Activated effector memory CD4-positive, alpha-beta T cell treated with Interleukin-2 at 50 U/mL for 16 hours (primary cell): ENCODE data around the gene DESI2.
"Not testable (repeated sequence)": the region's sequence is repeated elsewhere in the genome, so short reads cannot be mapped to it uniquely, and the experiment has no call there.

Experiments
- DNase-seq: peaks from one replicate; pipeline ENCODE4 v3.0.0-alpha.2; 2020

The DESI2 gene

GRCh38 chr1:244709076-244709475, 56.1 kb downstream of the DESI2 start:
- no peak for DNase-seq

- no peak for DNase-seq
Measured at GRCh38 chr1:244709476-244710368, 56.8 kb downstream of the DESI2 start.

GRCh38 chr1:244710474-244711062, 57.6 kb downstream of the DESI2 start:
- no peak for DNase-seq

GRCh38 chr1:244712669-244713068, 59.7 kb downstream of the DESI2 start:
- DNase-seq, result no peak

- no peak for DNase-seq
Measured at GRCh38 chr1:244713332-244713731, 60.4 kb downstream of the DESI2 start.

- no peak for DNase-seq
Measured at GRCh38 chr1:244727871-244728474, 75.0 kb downstream of the DESI2 start.

- DNase-seq, result no peak
Measured at GRCh38 chr1:244730153-244730933, 77.4 kb downstream of the DESI2 start.

- no peak for DNase-seq
Measured at GRCh38 chr1:244730934-244731434, 78.1 kb downstream of the DESI2 start.

GRCh38 chr1:244731651-244732050, 78.7 kb downstream of the DESI2 start:
- no peak for DNase-seq

- no peak for DNase-seq
Measured at GRCh38 chr1:244732851-244733450, 80.0 kb downstream of the DESI2 start.

GRCh38 chr1:244735404-244735803, 82.5 kb downstream of the DESI2 start:
- no peak for DNase-seq

GRCh38 chr1:244735876-244736561, 83.1 kb downstream of the DESI2 start:
- no peak for DNase-seq

- DNase-seq, result not testable (repeated sequence)
Measured at GRCh38 chr1:244739140-244739539, 86.2 kb downstream of the DESI2 start.

GRCh38 chr1:244740027-244740617, 87.2 kb downstream of the DESI2 start:
- not testable (repeated sequence) for DNase-seq

- DNase-seq, result no peak
Measured at GRCh38 chr1:244741692-244742091, 88.8 kb downstream of the DESI2 start.

GRCh38 chr1:244749230-244750016, 96.5 kb downstream of the DESI2 start:
- DNase-seq, result no peak

GRCh38 chr1:244751271-244751895, 98.5 kb downstream of the DESI2 start:
- no peak for DNase-seq

GRCh38 chr1:244755673-244756072, 102.7 kb downstream of the DESI2 start:
- DNase-seq, result no peak

- DNase-seq, result no peak
Measured at GRCh38 chr1:244757091-244757939, 104.4 kb downstream of the DESI2 start.
